HG03439 (cell line): Measurements from ENCODE around the gene ARHGAP23.
"Not testable (repeated sequence)": the region's sequence is repeated elsewhere in the genome, so short reads cannot be mapped to it uniquely, and the experiment has no call there.

Source experiments
- ATAC-seq: cut with Tn5 transposase; IDR thresholded peaks from one replicate; pipeline ENCODE4 v1.9.1; 2021; ENCODE audit warnings: mild to moderate bottlenecking, moderate library complexity; ENCODE audit not compliant: unreplicated experiment

The ARHGAP23 gene

GRCh38 chr17:38460716-38461630 is 32.7 kb downstream of the ARHGAP23 start:
- no peak for ATAC-seq

DNA sequence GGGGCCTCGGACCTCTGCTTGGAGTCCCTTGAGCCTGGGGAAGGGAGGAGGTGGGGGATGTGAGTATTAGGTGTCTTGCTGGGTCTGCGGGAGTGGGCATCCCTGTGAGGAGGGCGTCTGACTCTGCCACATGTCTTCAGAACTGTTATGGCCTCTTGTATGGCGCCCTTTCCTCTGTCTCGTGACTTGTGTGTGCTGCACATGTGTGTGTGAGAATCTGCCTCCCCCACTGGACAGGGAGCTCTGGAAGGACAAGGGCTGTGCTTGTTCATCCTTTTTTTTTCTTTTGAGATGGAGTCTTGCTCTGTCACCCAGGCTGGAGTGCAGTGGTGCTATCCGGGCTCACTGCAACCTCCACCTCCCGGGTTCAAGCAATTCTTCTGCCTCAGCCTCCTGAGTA is 33.4 kb downstream of the ARHGAP23 start:
- ATAC-seq: no peak

GRCh38 chr17:38463451-38463858 is 35.2 kb downstream of the ARHGAP23 start:
- no peak for ATAC-seq

GRCh38 chr17:38464251-38464722 is 36.0 kb downstream of the ARHGAP23 start:
- no peak for ATAC-seq

DNA sequence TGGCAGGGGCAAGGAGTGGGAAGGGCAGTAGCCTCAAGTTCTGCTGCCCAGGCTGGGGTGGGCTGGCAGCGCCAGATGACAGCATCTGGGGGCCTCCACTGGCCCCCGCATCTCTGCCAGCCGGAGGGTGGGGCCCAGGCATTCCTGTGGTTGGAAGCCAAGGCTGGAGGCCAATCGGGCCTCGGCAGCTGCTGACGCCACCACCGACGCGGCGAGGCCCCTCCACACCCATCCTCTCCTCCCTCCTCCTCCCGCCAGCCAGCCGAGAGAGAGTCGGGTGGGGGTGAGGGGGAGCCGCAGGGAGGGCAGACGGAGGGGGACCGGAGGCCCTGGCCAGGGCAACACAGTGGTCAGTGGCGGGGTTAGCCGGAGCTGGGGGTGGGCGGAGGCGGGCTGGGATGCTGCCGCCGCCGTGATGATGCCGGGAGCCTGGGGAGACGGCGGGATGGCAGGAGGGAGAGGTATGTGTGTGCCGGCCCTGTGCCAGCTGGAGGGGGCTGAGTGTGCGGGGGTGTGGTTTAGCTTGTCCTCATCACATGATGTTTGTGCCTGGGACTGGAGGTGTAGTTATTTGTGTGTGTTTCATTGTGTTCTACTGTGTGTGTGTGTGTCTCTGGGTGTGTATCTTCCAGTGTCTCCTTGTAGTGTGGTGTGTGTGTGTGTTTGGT is 36.6 kb downstream of the ARHGAP23 start:
- no peak for ATAC-seq

- ATAC-seq: no peak
Measured at GRCh38 chr17:38465391-38466345, 37.4 kb downstream of the ARHGAP23 start.

DNA sequence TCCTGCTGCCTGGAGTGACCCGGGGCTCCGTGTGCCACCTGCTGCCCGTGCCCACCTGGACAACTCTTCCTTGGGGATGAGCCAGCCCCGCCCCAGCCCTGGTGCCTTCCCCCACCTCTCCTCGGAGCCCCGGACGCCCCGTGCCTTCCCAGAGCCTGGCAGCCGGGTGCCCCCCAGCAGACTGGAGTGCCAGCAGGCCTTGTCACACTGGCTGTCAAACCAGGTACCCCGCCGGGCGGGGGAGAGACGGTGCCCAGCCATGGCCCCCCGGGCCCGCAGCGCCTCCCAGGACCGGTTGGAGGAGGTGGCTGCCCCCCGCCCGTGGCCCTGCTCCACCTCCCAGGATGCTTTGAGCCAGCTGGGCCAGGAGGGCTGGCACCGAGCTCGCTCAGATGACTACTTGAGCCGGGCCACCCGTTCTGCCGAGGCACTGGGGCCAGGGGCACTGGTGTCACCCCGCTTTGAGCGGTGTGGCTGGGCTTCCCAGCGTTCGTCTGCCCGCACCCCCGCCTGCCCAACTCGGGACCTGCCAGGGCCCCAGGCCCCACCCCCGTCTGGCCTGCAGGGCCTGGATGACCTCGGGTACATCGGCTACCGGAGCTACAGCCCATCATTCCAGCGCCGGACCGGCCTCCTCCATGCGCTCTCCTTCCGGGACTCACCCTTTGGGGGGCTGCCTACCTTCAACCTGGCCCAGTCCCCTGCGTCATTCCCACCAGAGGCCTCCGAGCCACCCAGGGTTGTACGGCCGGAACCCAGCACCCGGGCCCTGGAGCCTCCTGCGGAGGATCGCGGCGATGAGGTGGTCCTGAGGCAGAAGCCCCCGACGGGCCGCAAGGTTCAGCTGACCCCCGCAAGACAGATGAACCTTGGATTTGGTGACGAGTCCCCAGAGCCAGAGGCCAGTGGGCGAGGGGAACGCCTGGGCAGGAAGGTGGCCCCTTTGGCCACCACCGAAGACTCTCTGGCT is 38.4 kb downstream of the ARHGAP23 start:
- ATAC-seq: no peak

DNA sequence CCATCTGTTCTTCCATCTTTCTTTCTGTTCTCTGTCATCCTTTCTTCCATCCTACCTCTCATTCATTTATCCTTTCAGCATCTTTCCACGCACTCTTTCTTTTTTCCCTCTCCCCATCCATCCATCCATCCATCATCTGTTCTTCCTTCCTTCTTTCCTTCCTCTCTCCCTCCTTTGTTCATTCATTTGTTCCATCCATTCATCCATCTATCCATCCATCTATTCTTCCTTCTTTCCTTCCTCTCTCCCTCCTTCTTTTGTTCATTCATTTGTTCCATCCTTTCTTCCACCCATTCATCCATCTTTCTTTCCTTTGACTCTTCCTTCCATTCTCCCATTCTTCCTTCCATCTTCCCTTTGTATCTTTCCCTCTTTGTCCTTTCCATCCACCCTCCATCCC is 39.2 kb downstream of the ARHGAP23 start:
- ATAC-seq: no peak

DNA sequence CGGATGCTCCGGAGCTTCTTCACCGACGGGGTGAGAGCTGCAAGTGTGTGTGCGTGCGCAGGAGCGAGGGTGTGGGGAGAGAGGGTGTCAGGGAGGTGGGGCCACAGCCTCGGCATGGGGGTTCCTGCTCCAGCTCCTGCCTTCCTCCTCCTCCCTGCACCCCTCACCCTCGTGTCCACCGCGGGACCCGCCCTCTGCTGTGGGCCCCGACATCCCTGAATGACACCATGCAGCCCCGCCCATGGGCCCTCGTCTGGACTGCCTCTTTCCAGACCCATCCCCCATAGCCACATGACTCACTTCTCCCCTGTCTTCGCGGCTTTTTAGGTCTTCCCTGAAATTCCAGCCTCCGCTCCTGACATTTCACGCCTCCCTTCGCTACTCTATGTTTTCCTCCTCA is 41.6 kb downstream of the ARHGAP23 start:
- ATAC-seq: no peak

GRCh38 chr17:38471253-38471652 is 43.0 kb downstream of the ARHGAP23 start:
- ATAC-seq: not testable (repeated sequence)

DNA sequence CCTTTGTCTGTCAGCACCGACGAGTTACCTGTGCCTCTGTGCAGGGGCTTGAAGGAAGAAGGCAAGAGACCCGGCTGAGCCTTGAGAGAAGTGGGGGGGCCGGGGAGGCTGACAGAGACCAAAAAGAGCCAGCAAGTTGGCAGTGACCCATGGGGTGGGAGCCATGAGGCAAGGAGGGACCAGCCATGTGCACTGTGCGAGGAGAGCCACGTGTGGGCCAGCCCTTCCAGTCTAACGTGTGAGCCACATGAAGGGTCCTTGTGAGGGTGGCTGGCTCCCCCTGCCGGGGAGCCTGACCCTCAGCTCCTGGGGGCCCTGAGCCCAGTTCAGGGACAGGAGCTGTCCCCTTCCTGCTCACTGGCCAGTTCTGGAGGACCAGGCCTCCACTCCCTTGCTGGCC is 46.4 kb downstream of the ARHGAP23 start:
- not testable (repeated sequence) for ATAC-seq

DNA sequence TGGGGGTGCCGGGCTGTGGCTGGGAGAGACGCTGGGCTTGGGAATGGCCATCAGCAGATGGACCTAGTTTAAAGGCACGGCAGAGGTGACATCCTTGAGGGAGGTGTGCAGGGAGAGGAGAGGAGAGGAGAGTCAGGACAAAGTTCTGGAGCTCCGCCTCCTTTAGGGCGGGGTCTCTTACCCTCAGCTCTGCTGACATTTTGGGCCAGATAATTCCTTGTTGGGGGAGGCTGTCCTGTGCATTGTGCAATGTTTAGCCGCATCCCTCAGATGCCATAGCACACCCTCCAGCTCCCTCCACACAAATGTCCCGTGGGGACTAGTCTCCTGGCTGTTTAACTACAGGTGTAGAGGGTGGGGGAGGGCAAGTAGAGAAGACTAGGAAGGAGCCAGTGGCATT is 48.3 kb downstream of the ARHGAP23 start:
- no peak for ATAC-seq

DNA sequence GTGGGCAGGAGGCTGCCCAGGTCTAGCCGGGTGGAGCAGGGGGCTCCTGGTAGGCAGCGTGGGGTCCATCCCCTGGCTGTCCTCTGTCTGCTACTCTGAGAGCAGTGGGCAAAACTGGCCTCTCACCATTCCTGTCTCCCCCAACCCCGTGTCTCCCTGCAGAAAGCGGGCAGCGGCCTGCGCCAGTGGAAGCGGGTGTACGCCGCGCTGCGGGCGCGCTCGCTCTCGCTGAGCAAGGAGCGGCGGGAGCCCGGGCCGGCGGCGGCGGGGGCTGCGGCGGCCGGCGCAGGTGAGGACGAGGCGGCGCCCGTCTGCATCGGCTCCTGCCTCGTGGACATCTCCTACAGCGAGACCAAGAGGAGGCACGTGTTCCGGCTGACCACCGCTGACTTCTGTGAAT is 49.2 kb downstream of the ARHGAP23 start:
- ATAC-seq: not testable (repeated sequence)

DNA sequence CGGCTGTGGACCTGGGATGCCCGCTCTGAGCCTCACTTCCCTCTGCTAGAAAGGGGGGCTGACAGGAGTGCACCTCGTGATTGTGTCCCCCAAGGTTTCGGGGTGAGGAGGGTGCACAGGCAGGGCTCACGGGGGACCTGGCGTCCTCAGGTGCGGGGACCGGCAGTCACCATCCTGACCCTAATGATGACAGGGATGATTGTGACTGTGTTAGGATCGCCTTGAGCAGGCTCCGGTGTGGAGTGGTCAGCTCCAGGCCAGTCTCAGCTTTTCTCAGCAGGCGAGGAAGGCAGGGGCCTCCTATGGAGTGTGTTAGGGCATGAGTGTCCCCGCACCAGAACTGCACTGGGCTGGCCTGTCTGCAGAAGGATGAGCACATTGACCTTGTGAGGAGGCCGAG is 49.7 kb downstream of the ARHGAP23 start:
- ATAC-seq: not testable (repeated sequence)

DNA sequence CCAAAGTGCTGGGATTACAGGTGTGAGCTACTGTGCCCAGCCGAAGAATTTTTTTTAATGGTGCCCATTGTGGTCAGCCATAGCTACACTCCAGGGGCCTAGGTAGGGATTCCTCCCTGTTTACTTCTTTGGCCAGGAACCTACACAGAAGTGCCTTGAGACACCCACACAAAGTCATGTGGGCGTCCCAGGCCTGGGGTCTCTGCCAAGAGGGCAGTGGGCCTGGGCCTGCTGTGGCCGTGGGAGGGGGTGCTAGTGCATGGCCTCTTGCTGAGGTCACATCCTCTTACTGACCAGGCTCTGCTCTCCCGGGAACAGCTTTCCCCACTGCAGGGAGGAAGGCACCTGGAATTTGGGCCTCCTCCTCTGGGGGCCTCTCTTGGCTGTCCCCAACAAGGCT is 50.4 kb downstream of the ARHGAP23 start:
- ATAC-seq: not testable (repeated sequence)

DNA sequence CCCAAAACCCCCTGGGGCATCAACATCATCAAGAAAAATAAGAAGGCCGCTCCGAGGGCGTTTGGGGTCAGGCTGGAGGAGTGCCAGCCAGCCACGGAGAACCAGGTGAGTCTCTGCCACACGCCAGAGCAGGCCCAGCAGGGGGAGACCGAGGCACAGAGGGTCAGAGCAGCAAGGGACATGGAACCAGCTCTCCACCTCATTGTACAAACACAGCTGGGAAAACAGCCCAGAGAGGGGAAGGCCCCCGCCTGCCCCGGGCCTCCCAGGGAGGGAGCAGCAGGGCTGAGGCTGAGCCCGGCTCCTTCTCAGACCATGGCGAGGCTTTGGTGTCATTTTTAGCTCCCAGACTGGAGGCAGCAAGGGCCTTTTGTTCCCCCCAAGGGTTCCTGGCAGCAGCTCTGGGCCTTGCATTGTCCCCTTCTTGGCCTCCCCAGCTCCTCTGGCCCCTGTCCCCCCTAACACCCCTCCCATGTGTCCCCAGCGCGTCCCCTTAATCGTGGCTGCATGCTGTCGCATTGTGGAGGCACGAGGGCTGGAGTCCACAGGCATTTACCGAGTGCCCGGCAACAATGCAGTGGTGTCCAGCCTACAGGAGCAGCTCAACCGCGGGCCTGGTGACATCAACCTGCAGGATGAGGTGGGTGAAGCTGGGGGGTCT is 53.9 kb downstream of the ARHGAP23 start:
- not testable (repeated sequence) for ATAC-seq

DNA sequence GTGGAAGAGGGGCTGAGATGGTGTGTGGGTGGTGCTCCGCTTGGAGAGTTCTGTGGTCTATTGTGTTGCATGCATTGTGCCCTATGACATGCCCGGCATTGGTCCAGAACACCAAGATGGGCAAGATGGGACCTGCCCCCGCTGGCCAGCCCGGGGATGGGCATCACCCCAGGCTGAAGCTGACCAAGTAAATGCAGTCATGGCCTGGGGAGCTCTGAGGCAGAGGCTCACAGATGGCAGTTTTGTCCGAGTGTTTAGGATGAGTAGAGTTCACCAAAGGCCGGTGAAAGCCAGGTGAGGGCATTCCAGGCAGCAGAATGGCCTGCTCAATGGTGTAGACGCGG is 54.4 kb downstream of the ARHGAP23 start:
- not testable (repeated sequence) for ATAC-seq

DNA sequence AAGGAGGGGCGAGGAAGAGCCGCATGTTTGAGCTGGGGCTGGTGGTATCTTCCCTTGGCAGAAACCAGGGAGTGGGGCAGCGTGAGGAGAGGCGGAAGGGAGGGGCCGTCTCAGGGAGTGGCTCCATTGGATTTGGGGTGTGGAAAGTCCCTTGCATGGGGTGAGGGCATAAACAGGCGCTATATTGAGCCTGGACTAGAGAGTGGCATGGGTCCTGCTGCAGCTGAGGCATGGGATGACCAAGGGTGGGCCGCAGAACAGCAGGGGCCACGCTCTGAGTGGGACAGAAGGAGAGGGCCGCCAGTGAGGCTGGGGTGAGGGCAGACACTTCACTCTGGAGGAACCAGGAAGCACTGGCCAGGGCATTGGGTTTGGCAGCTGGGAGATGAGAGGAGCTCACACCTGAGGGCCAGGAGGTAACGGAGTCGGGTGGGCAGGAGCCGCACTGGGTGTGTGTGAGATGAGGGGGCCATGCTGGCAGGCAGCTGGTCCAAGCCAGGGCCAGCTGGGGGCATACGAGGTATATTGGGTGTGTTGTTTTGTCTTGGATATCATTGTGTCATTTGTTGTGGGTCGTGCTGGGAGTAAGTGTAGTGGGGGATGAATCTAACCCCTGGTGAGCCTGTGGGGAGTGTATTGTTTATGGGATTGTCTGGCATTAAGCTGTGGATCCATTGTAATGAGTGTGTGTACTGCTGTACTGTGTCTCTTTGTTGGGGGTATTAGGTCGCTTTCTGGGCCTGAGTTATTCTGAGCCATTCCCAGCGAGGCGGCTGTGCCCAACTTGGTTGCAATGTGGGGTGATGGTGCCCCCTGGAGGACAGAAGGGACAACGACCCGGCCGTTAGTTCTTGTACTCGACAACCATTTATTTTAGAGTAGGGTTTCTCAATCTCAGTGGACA is 56.2 kb downstream of the ARHGAP23 start:
- peak; percentile 57 for ATAC-seq
